GM20000 (cell line): Measurements from ENCODE around the gene NRP1.

Source experiments
- DNase-seq: peaks from one replicate; pipeline ENCODE4 v3.0.0; 2012; ENCODE audit warnings: low spot score
- CTCF ChIP-seq: IDR thresholded peaks from 2 replicates; pipeline ENCODE4 v1.5.1; 2012; ENCODE audit warnings: mild to moderate bottlenecking, control low read depth; ENCODE audit errors: extremely low read depth, missing control alignments

NRP1 gene

GRCh38 chr10:33252794-33253203 lies 81.7 kb downstream of the NRP1 start:
- no peak for DNase-seq
- no peak for TF ChIP-seq CTCF

- DNase-seq: no peak
- TF ChIP-seq CTCF: no peak
Observed at GRCh38 chr10:33252324-33252723, 82.1 kb downstream of the NRP1 start.

GRCh38 chr10:33249659-33250345 lies 84.7 kb downstream of the NRP1 start:
- DNase-seq: no peak
- TF ChIP-seq CTCF: no peak

GRCh38 chr10:33249137-33249536 lies 85.3 kb downstream of the NRP1 start:
- no peak for TF ChIP-seq CTCF
- no peak for DNase-seq

GRCh38 chr10:33248638-33249037 lies 85.8 kb downstream of the NRP1 start:
- no peak for TF ChIP-seq CTCF

GRCh38 chr10:33247221-33247922 lies 87.1 kb downstream of the NRP1 start:
- no peak for DNase-seq

More at GRCh38 chr10:33248638-33249037, 85.8 kb downstream of the NRP1 start:
- no peak for DNase-seq

More at GRCh38 chr10:33247221-33247922, 87.1 kb downstream of the NRP1 start:
- no peak for TF ChIP-seq CTCF
